HFFc6 (cell line): Measurements from ENCODE around the gene SMIM11. TPM values are rescaled to one million over a fixed set of nuclear protein-coding genes. Genes with fewer than 3 reads are reported as not detected.
A peak's percentile ranks its signal among the peaks of the same experiment; 100 is the strongest.

Experiments
- DNase-seq: peaks from one replicate; pipeline ENCODE4 v3.0.0-alpha.2; 2018
- H3K27ac Mint-ChIP-seq: 2 replicates; pipeline ENCODE4 v1.8.0; 2020; ENCODE audit warnings: mild to moderate bottlenecking, mixed read lengths
- H3K27me3 Mint-ChIP-seq: 2 replicates; pipeline ENCODE4 v1.8.0; 2021; ENCODE audit warnings: mild to moderate bottlenecking, moderate library complexity, mixed read lengths; ENCODE audit not compliant: insufficient read depth
- H3K36me3 Mint-ChIP-seq: 2 replicates; pipeline ENCODE4 v1.8.0; 2021; ENCODE audit warnings: low read depth, mixed read lengths
- H3K4me1 Mint-ChIP-seq: 2 replicates; pipeline ENCODE4 v1.8.0; 2020; ENCODE audit warnings: low read depth, mixed read lengths
- H3K4me3 Mint-ChIP-seq: 2 replicates; pipeline ENCODE4 v1.8.0; 2020; ENCODE audit warnings: mild to moderate bottlenecking, moderate library complexity, mixed read lengths
- H3K9me3 Mint-ChIP-seq: 2 replicates; pipeline ENCODE4 v1.8.0; 2020; ENCODE audit warnings: mild to moderate bottlenecking, mixed read lengths
- total RNA-seq, 6 experiments: library from RNA; stranded (reverse); fragmentation: NEBNext Ultra II Directional; extraction: Animal tissue kit (Norgen Biotek cat#: 25700); gene quantifications; 2 replicates in 1 of 6; 3 replicates in 5 of 6; pipeline ENCODE4 v1.2.3, GENCODE V29; 2021
- TF ChIP-seq, protein P1 (sequence below): fragments of 200-600 bp; sonication (generic); IDR thresholded peaks from 2 replicates; pipeline ENCODE4 v1.5.0; 2021; ENCODE audit warnings: antibody characterized with exemption, mild to moderate bottlenecking

The SMIM11 gene
- total RNA-seq, 6 experiments from 2014 or later, result 3.1 to 18.6 (median 10.2) TPM

DNA sequence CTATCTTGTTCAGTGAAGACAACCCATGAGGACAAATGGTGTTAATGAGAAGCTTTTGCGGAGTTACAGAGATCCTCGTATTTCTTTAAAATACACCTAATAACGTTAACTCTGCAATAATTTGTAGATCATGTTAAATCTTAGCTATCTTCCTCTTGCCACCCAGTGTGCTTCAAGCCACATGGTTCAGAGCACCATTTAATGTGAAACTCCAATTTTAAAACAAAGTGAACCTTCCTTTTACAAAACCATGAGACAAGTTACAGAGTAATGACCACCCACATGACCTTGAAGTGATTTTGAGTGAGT is 13.2 kb upstream of the SMIM11 start:
- Mint-ChIP-seq H3K9me3 (no peaks in the 10 kb centered on the region), H3K27me3 (peaks cover 3% of the 10 kb centered on the region; the same call in 1 of the 2 replicates), H3K36me3 (no peaks in the 10 kb centered on the region), H3K4me3 (no peak overlapping the region; the same call in 1 of the 2 replicates), H3K4me1 (peaks cover 10% of the 10 kb centered on the region), H3K27ac (no peak overlapping the region)
- no peak for DNase-seq
- TF ChIP-seq, protein P1, sequence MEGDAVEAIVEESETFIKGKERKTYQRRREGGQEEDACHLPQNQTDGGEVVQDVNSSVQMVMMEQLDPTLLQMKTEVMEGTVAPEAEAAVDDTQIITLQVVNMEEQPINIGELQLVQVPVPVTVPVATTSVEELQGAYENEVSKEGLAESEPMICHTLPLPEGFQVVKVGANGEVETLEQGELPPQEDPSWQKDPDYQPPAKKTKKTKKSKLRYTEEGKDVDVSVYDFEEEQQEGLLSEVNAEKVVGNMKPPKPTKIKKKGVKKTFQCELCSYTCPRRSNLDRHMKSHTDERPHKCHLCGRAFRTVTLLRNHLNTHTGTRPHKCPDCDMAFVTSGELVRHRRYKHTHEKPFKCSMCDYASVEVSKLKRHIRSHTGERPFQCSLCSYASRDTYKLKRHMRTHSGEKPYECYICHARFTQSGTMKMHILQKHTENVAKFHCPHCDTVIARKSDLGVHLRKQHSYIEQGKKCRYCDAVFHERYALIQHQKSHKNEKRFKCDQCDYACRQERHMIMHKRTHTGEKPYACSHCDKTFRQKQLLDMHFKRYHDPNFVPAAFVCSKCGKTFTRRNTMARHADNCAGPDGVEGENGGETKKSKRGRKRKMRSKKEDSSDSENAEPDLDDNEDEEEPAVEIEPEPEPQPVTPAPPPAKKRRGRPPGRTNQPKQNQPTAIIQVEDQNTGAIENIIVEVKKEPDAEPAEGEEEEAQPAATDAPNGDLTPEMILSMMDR, result peak; percentile 52; the same call in 1 of the 2 replicates

DNA sequence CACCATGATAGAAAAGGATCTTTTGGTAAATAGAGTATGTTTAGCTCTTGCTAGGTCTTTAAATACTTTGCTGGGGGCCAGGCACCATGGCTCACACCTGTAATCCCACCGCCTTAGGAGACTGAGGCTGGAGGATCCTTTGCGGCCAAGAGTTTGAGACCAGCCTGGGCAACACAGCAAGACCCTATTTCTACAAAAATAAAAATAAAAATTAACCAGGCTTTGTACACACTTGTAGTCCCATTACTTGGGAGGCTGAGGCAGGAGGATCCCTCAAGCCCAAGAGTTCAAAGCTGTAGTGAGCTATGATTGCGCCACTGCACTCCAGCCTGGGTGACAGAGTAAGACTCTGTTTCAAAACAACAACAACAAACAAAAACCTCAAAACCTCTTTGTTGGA is 12.6 kb upstream of the SMIM11 start:
- Mint-ChIP-seq H3K27me3 (peaks cover under 1% of the 10 kb centered on the region; the same call in 1 of the 2 replicates), H3K4me1 (peaks cover 15% of the 10 kb centered on the region), H3K36me3 (no peaks in the 10 kb centered on the region), H3K9me3 (no peaks in the 10 kb centered on the region), H3K27ac (no peak overlapping the region), H3K4me3 (no peak overlapping the region)
- DNase-seq, result no peak
- TF ChIP-seq, protein P1, result no peak

DNA sequence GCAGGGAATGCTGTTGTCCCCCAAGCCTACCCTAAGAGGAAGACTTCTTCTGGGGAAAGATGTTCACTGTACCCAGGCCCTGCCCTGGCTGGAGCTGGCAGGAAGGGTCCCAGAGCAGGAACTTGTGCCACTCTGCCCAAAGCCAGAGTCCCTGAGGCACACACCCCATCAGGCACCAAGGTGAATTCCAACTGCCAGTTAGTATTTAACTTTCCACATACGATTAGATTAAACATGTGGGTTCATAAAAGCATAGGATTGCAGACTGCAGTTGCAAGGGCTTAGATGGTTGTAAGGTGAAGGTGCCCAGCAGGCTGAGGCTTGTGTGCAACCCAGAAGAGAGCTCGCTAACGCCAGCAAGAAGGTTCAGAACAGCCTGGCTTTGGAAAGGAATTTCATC is 11.6 kb upstream of the SMIM11 start, which contains the start of gene KCNE2:
TSS of gene KCNE2 (plus strand) at position 274 of the 400 bp plus-strand sequence. CDS start 6,473 bp downstream, outside the sequence.
- Mint-ChIP-seq H3K4me1 (peaks cover 18% of the 10 kb centered on the region), H3K27ac (no peak within 1 kb of the TSS), H3K4me3 (no peak within 1 kb of the TSS), H3K36me3 (no peaks in the 10 kb centered on the region), H3K9me3 (no peaks in the 10 kb centered on the region), H3K27me3 (no peaks in the 10 kb centered on the region; the same call in 1 of the 2 replicates)
- DNase-seq, result no peak
- TF ChIP-seq, protein P1, result no peak

DNA sequence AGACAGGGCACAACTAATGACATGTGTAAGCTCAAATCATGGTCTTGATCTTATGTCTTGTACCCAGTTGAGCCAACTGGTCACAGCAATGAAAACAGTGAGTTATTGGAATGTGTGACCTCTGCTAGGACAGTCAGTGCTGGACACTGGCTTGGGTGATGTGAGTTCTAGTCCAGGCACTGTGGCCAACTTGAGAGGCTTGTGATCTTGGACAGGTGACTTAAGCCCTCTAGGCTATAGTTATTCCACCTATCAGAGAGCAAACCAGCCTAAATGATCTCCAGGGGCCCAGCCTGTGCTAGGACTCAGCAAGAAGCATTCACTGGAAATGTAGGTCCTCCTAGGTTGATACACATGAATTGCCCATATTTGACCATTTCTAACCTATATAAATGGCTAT is 10.4 kb upstream of the SMIM11 start:
- peaks cover 18% of the 10 kb centered on the region for H3K4me1 Mint-ChIP-seq
- DNase-seq, result no peak
- no peaks in the 10 kb centered on the region for H3K9me3 Mint-ChIP-seq
- peaks cover 2% of the 10 kb centered on the region; the same call in 1 of the 2 replicates for H3K27me3 Mint-ChIP-seq
- H3K4me3 Mint-ChIP-seq, result no peak overlapping the region
- TF ChIP-seq, protein P1, result no peak
- no peak overlapping the region for H3K27ac Mint-ChIP-seq
- H3K36me3 Mint-ChIP-seq, result no peaks in the 10 kb centered on the region

DNA sequence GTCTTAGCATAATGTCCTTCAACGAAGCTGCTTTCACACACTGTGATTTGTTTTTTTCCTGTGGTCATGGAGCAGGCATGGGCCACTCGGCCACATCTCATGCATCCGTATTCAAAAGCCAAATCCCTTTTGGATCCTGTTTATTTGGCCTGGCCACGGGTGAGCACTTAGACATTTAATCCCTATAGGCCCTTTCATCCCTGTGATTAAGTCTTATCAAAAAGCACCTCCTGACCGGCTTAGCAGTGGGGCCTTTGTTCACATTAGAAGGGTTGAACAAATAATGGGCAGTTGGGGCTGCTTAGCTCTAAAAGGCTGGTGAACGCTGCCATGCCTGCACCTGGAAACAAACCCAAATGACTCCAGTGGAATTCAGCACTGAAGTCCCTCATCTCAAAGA is 9.5 kb upstream of the SMIM11 start:
- DNase-seq, result no peak
- Mint-ChIP-seq H3K36me3 (no peaks in the 10 kb centered on the region), H3K4me1 (peaks cover 18% of the 10 kb centered on the region), H3K9me3 (no peaks in the 10 kb centered on the region), H3K27ac (no peak overlapping the region), H3K4me3 (no peak overlapping the region), H3K27me3 (peaks cover 6% of the 10 kb centered on the region)
- TF ChIP-seq, protein P1, result no peak
